OCI-LY3 (cell line): Measurements from ENCODE around the gene KIFBP.
"Not testable (repeated sequence)": the region's sequence is repeated elsewhere in the genome, so short reads cannot be mapped to it uniquely, and the experiment has no call there.

Experiments
- H2AFZ ChIP-seq: fragments of 200-600, 300-600 bp; shearing (Covaris generic); 2 replicates; pipeline ENCODE4 v1.6.0; 2014; ENCODE audit warnings: antibody characterized with exemption, low read depth, low read length
- H3K27ac ChIP-seq: fragments of 200-600, 300-600 bp; sonication (generic); 2 replicates; pipeline ENCODE4 v1.5.1; 2014; ENCODE audit warnings: mild to moderate bottlenecking, low read length, moderate library complexity, mixed read lengths
- H3K27me3 ChIP-seq: fragments of 200-600, 300-600 bp; sonication (generic); 2 replicates; pipeline ENCODE4 v1.6.1; 2014; ENCODE audit warnings: low read depth, low read length, mixed read lengths
- H3K36me3 ChIP-seq: fragments of 200-600, 300-600 bp; sonication (generic); replicated peaks from 2 replicates; pipeline ENCODE3; 2014; ENCODE audit warnings: low read depth, low read length, mixed read lengths
- H3K4me1 ChIP-seq: fragments of 300-600, 200-600 bp; sonication (generic); 2 replicates; pipeline ENCODE4 v1.6.1; 2014; ENCODE audit warnings: low read length, mixed read lengths
- H3K4me2 ChIP-seq: fragments of 200-600, 300-600 bp; sonication (generic); 2 replicates; pipeline ENCODE4 v1.6.1; 2014; ENCODE audit warnings: low read length, mixed read lengths
- H3K4me3 ChIP-seq: fragments of 300-600, 200-600 bp; sonication (generic); 2 replicates; pipeline ENCODE4 v1.5.1; 2014; ENCODE audit warnings: antibody characterized with exemption, mild to moderate bottlenecking, low read length, moderate library complexity
- H3K79me2 ChIP-seq: fragments of 300-600, 200-600 bp; shearing (Covaris generic); 2 replicates; pipeline ENCODE4 v1.6.1; 2014; ENCODE audit warnings: mild to moderate bottlenecking, low read length, mixed read lengths
- H3K9ac ChIP-seq: fragments of 300-600, 200-600 bp; shearing (Covaris generic); 2 replicates; pipeline ENCODE4 v1.6.0; 2014; ENCODE audit warnings: mild to moderate bottlenecking, low read length, moderate library complexity
- H3K9me3 ChIP-seq: fragments of 200-600, 300-600 bp; shearing (Covaris generic); 2 replicates; pipeline ENCODE4 v1.6.1; 2014; ENCODE audit warnings: low read length, mixed read lengths; ENCODE audit not compliant: insufficient read depth
- H4K20me1 ChIP-seq: fragments of 200-600, 300-600 bp; sonication (generic); 2 replicates; pipeline ENCODE4 v1.6.1; 2016; ENCODE audit warnings: low read length, mixed read lengths; ENCODE audit not compliant: insufficient read depth
- EZH2phosphoT487 ChIP-seq: fragments of 200-600 bp; shearing (Covaris generic); IDR thresholded peaks from 2 replicates; pipeline ENCODE4 v1.6.1; 2018; ENCODE audit warnings: antibody characterized with exemption, mixed run types, low read depth
- TF ChIP-seq, protein P1 (sequence below): fragments of 200-600, 300-600 bp; sonication (generic); IDR thresholded peaks from 2 replicates; pipeline ENCODE4 v1.5.1; 2014; ENCODE audit warnings: antibody characterized with exemption, low read length, low read depth

KIFBP gene

GRCh38 chr10:68988530-68989316 lies at the start of gene KIFBP:
KIFBP (plus strand) TSS chr10:68988803; CDS start chr10:68988833, 30 bp downstream.
- H3K4me2 ChIP-seq: no peak within 1 kb of the TSS
- H3K79me2 ChIP-seq: peaks cover 7% of the 10 kb centered on the region; the same call in 1 of the 2 replicates
- no peak within 1 kb of the TSS for H3K27ac ChIP-seq
- H4K20me1 ChIP-seq: peaks cover 3% of the 10 kb centered on the region; the same call in 1 of the 2 replicates
- no peaks in the 10 kb centered on the region for H3K4me1 ChIP-seq
- H3K9ac ChIP-seq: no peak within 1 kb of the TSS
- peaks cover 7% of the 10 kb centered on the region for H3K36me3 ChIP-seq
- H3K4me3 ChIP-seq: no peak within 1 kb of the TSS
- no peaks in the 10 kb centered on the region for H3K9me3 ChIP-seq
- no peak for TF ChIP-seq EZH2phosphoT487
- TF ChIP-seq, protein P1, sequence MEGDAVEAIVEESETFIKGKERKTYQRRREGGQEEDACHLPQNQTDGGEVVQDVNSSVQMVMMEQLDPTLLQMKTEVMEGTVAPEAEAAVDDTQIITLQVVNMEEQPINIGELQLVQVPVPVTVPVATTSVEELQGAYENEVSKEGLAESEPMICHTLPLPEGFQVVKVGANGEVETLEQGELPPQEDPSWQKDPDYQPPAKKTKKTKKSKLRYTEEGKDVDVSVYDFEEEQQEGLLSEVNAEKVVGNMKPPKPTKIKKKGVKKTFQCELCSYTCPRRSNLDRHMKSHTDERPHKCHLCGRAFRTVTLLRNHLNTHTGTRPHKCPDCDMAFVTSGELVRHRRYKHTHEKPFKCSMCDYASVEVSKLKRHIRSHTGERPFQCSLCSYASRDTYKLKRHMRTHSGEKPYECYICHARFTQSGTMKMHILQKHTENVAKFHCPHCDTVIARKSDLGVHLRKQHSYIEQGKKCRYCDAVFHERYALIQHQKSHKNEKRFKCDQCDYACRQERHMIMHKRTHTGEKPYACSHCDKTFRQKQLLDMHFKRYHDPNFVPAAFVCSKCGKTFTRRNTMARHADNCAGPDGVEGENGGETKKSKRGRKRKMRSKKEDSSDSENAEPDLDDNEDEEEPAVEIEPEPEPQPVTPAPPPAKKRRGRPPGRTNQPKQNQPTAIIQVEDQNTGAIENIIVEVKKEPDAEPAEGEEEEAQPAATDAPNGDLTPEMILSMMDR: no peak
- H3K27me3 ChIP-seq: no peaks in the 10 kb centered on the region
- H2AFZ ChIP-seq: no peak within 1 kb of the TSS

- H3K4me1 ChIP-seq: no peaks in the 10 kb centered on the region
- H3K4me2 ChIP-seq: no peak overlapping the region
- H3K27ac ChIP-seq: no peak overlapping the region
- no peak overlapping the region for H2AFZ ChIP-seq
- no peaks in the 10 kb centered on the region for H3K9me3 ChIP-seq
- H3K79me2 ChIP-seq: no peaks in the 10 kb centered on the region
- no peak overlapping the region for H3K4me3 ChIP-seq
- no peaks in the 10 kb centered on the region for H4K20me1 ChIP-seq
- no peaks in the 10 kb centered on the region for H3K27me3 ChIP-seq
- peaks cover 8% of the 10 kb centered on the region for H3K36me3 ChIP-seq
- no peak overlapping the region for H3K9ac ChIP-seq
- TF ChIP-seq EZH2phosphoT487: no peak
- TF ChIP-seq, protein P1: no peak
Observed at GRCh38 chr10:68938884-68939283, 49.7 kb upstream of the KIFBP start.

DNA sequence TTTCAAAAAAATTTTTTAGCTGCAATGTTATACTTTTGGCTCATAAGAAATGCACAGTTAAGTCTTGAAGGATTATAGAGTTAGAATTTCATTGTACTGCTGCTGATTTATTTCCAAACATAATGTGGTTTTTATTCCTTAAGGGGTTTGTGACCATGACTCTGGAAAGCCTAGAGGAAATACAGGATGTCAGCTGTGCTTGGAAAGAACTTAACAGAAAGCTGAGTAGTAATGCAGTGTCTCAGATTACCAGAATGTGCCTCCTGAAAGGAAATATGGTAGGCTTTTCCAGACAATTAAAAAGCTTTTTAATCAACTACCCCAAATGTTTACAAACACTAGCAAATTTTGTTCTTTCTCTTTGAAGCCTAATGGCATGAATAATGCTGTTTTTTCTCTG lies 47.7 kb upstream of the KIFBP start:
- H3K9ac ChIP-seq, H4K20me1 ChIP-seq, H3K27me3 ChIP-seq, H3K36me3 ChIP-seq, H3K27ac ChIP-seq, H3K4me2 ChIP-seq, H3K9me3 ChIP-seq, H3K4me3 ChIP-seq, H2AFZ ChIP-seq, H3K79me2 ChIP-seq, H3K4me1 ChIP-seq: not testable (repeated sequence)

DNA sequence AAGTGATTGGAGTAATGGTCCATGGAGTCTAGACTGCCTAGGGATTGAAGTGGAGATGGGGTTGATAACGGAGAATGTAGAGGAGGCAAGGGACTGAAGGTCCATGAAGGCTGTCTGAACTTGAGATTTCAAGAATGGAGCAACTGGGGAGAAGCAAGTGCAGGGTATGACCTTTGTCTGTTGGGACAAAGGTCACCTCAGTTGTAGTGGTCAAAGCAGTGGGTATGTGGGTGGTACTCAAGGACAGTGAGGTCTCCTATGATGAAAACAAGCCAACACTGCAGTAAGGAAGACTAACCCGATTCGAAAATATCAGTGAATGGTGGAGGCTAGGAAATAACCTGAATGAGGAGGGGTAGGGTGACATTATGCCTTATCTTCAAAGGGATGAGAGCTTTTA lies 38.0 kb upstream of the KIFBP start:
- Histone ChIP-seq H3K79me2 (peaks cover 8% of the 10 kb centered on the region; the same call in 1 of the 2 replicates), H3K4me1 (peaks cover 3% of the 10 kb centered on the region; the same call in 1 of the 2 replicates), H3K4me2 (no peak overlapping the region), H3K9me3 (no peaks in the 10 kb centered on the region), H3K27ac (no peak overlapping the region), H3K4me3 (no peak overlapping the region), H3K9ac (no peak overlapping the region), H3K36me3 (peaks cover 14% of the 10 kb centered on the region), H3K27me3 (no peaks in the 10 kb centered on the region), H4K20me1 (no peaks in the 10 kb centered on the region), H2AFZ (no peak overlapping the region)
- no peak for TF ChIP-seq EZH2phosphoT487
- TF ChIP-seq, protein P1: no peak
